Neural cell (in vitro differentiated cells): ENCODE data around the gene PNO1. TPM values are rescaled to one million over a fixed set of nuclear protein-coding genes. Genes with fewer than 3 reads are reported as not detected.
A peak's percentile ranks its signal among the peaks of the same experiment; 100 is the strongest.

ENCODE experiments used
- H2AFZ ChIP-seq: fragments of 200-600, 300-800 bp; sonication (generic), shearing (Covaris generic); 2 replicates; pipeline ENCODE4 v1.6.0; 2014; ENCODE audit warnings: low read depth, mild to moderate bottlenecking, antibody characterized with exemption, low read length, moderate library complexity
- H3F3A ChIP-seq: fragments of 200-600 bp; shearing (Covaris generic); 2 replicates; pipeline ENCODE4 v1.6.1; 2016; ENCODE audit warnings: mild to moderate bottlenecking, moderate library complexity, mixed read lengths, antibody characterized with exemption, low read length; ENCODE audit not compliant: insufficient read depth, poor library complexity, severe bottlenecking
- H3K27ac ChIP-seq: fragments of 200-600, 300-800 bp; sonication (generic), shearing (Covaris generic); 2 replicates; pipeline ENCODE4 v1.5.1; 2014; ENCODE audit warnings: mild to moderate bottlenecking, low read length, moderate library complexity
- H3K27me3 ChIP-seq: fragments of 300-800, 200-600 bp; sonication (generic), shearing (Covaris generic); 2 replicates; pipeline ENCODE4 v1.6.0; 2014; ENCODE audit warnings: mild to moderate bottlenecking, low read depth, low read length, moderate library complexity; ENCODE audit not compliant: insufficient read depth
- H3K36me3 ChIP-seq: fragments of 300-800, 200-600 bp; sonication (generic), shearing (Covaris generic); 2 replicates; pipeline ENCODE4 v1.5.1; 2014; ENCODE audit warnings: mild to moderate bottlenecking, antibody characterized with exemption, low read length, moderate library complexity; ENCODE audit not compliant: insufficient read depth
- H3K4me2 ChIP-seq: fragments of 300-800, 200-600 bp; sonication (generic), shearing (Covaris generic); 2 replicates; pipeline ENCODE4 v1.6.0; 2014; ENCODE audit warnings: mild to moderate bottlenecking, low read length
- H3K4me3 ChIP-seq: fragments of 300-800, 200-600 bp; sonication (generic), shearing (Covaris generic); 2 replicates; pipeline ENCODE4 v1.5.1; 2014; ENCODE audit warnings: mild to moderate bottlenecking, low read length, moderate library complexity
- H3K79me2 ChIP-seq: fragments of 200-600 bp; shearing (Covaris generic); replicated peaks from 2 replicates; pipeline ENCODE4 v1.6.0; 2014; ENCODE audit warnings: mild to moderate bottlenecking, low read length, moderate library complexity; ENCODE audit not compliant: insufficient read depth
- H3K9ac ChIP-seq: fragments of 300-800, 200-600 bp; sonication (generic), shearing (Covaris generic); 2 replicates; pipeline ENCODE4 v1.6.1; 2016; ENCODE audit warnings: mild to moderate bottlenecking, low read length, mixed read lengths
- H3K9me2 ChIP-seq: fragments of 200-600 bp; shearing (Covaris generic); 2 replicates; pipeline ENCODE4 v1.6.1; 2016; ENCODE audit warnings: mild to moderate bottlenecking, low read length, mixed read lengths; ENCODE audit not compliant: insufficient read depth
- H3K9me3 ChIP-seq: fragments of 200-600, 300-800 bp; sonication (generic), shearing (Covaris generic); 2 replicates; pipeline ENCODE4 v1.6.1; 2016; ENCODE audit warnings: mild to moderate bottlenecking, mixed run types, low read length, moderate library complexity, mixed read lengths
- H4K20me1 ChIP-seq: fragments of 200-600 bp; shearing (Covaris generic); 2 replicates; pipeline ENCODE4 v1.6.1; 2016; ENCODE audit warnings: mild to moderate bottlenecking, mixed run types; ENCODE audit not compliant: insufficient read depth
- CTCF ChIP-seq: fragments of 450-650 bp; IDR thresholded peaks from 2 replicates; pipeline ENCODE4 v1.5.1; 2014; ENCODE audit warnings: antibody characterized with exemption, mild to moderate bottlenecking, moderate library complexity; ENCODE audit not compliant: poor library complexity, severe bottlenecking
- EP300 ChIP-seq: fragments of 450-650 bp; conservative IDR thresholded peaks from 2 replicates; pipeline ENCODE4 v1.6.1; 2014; ENCODE audit warnings: antibody characterized with exemption, mild to moderate bottlenecking, moderate library complexity; ENCODE audit not compliant: poor library complexity, severe bottlenecking
- EZH2 ChIP-seq: fragments of 200-600, 300-800 bp; shearing (Covaris generic), sonication (generic); IDR thresholded peaks from 2 replicates; pipeline ENCODE4 v1.6.1; 2014; ENCODE audit warnings: antibody characterized with exemption, low read length, borderline replicate concordance, mild to moderate bottlenecking; ENCODE audit not compliant: insufficient read depth, poor library complexity, severe bottlenecking
- MXI1 ChIP-seq: fragments of 450-650 bp; conservative IDR thresholded peaks from 2 replicates; pipeline ENCODE4 v1.6.1; 2014; ENCODE audit warnings: antibody characterized with exemption, mild to moderate bottlenecking; ENCODE audit not compliant: poor library complexity, severe bottlenecking
- POLR2AphosphoS5 ChIP-seq: IDR thresholded peaks from 2 replicates; pipeline ENCODE4 v1.6.1; 2012
- RAD21 ChIP-seq: fragments of 450-650 bp; conservative IDR thresholded peaks from 2 replicates; pipeline ENCODE4 v1.6.1; 2014; ENCODE audit warnings: antibody characterized with exemption, mild to moderate bottlenecking, moderate library complexity
- REST ChIP-seq: IDR thresholded peaks from 2 replicates; pipeline ENCODE4 v1.6.1; 2012; ENCODE audit warnings: borderline replicate concordance
- SMC3 ChIP-seq: fragments of 450-650 bp; conservative IDR thresholded peaks from 2 replicates; pipeline ENCODE4 v1.6.1; 2014; ENCODE audit warnings: antibody characterized with exemption, mild to moderate bottlenecking, moderate library complexity; ENCODE audit not compliant: poor library complexity
- TAF1 ChIP-seq: IDR thresholded peaks from 2 replicates; pipeline ENCODE4 v1.6.1; 2012; ENCODE audit warnings: low read depth
- polyA plus RNA-seq: library from polyadenylated mRNA; depleted of rRNA; stranded (reverse); fragments of >200 nt; gene quantifications from 2 replicates; pipeline ENCODE4 v1.2.3, GENCODE V29; 2014

Gene PNO1
- polyA plus RNA-seq, 1 donor from 2014 or later, result 10.9 TPM

- no peak for TF ChIP-seq SMC3
- no peak for TF ChIP-seq RAD21
- no peak for TF ChIP-seq POLR2AphosphoS5
- TF ChIP-seq CTCF, result no peak
- no peak for TF ChIP-seq EP300
- TF ChIP-seq MXI1, result no peak
- no peak for TF ChIP-seq REST
- H3K4me2 ChIP-seq, result no peak overlapping the region
- H3K27ac ChIP-seq, result no peak overlapping the region
- H3K9ac ChIP-seq, result no peak overlapping the region
- H4K20me1 ChIP-seq, result no peaks in the 10 kb centered on the region
- no peaks in the 10 kb centered on the region for H3K36me3 ChIP-seq
- peak overlapping the region; percentile 86 for H3K4me3 ChIP-seq
- H3K79me2 ChIP-seq, result peaks cover 23% of the 10 kb centered on the region
- H2AFZ ChIP-seq, result no peak overlapping the region
- no peaks in the 10 kb centered on the region for H3K9me2 ChIP-seq
- no peaks in the 10 kb centered on the region for H3F3A ChIP-seq
- H3K9me3 ChIP-seq, result no peaks in the 10 kb centered on the region
- H3K27me3 ChIP-seq, result no peaks in the 10 kb centered on the region
Observed at GRCh38 chr2:68155618-68156017, 2.1 kb upstream of the PNO1 start.

GRCh38 chr2:68156419-68156818, 1.3 kb upstream of the PNO1 start:
- Histone ChIP-seq H3K27me3 (no peaks in the 10 kb centered on the region), H3K9ac (peak overlapping the region; percentile 74), H3K36me3 (no peaks in the 10 kb centered on the region), H3K27ac (peak overlapping the region; percentile 92), H3F3A (no peaks in the 10 kb centered on the region), H3K9me3 (no peaks in the 10 kb centered on the region), H4K20me1 (no peaks in the 10 kb centered on the region), H3K79me2 (peaks cover 23% of the 10 kb centered on the region), H2AFZ (peak overlapping the region; percentile 73), H3K4me3 (peak overlapping the region; percentile 86), H3K4me2 (peak overlapping the region; percentile 93), H3K9me2 (no peaks in the 10 kb centered on the region)
- TF ChIP-seq EP300 (no peak), EZH2 (no peak), POLR2AphosphoS5 (no peak), MXI1 (no peak), REST (no peak), SMC3 (no peak), TAF1 (no peak), CTCF (no peak), RAD21 (no peak)
